ENCODE data around the gene C3orf33. TPM values are rescaled to one million over a fixed set of nuclear protein-coding genes. Genes with fewer than 3 reads are reported as not detected.

The C3orf33 gene
- total and polyA plus RNA-seq, 2 donors (not counting 1 experiment from before 2014, with no cell fraction given) = 0.88 to 1.7 TPM

- ATAC-seq (ENCODE audit: low read depth) = peak; percentile 71
- POLR2A ChIA-PET = no interaction called here
Measured at GRCh38 chr3:155744626-155745324, 61.3 kb downstream of the C3orf33 start, which contains the start of gene PLCH1. Gene PLCH1 (minus strand): TSS chr3:155745071. CDS start chr3:155704224, 40,847 bp downstream.

More at GRCh38 chr3:155744626-155745324, 61.3 kb downstream of the C3orf33 start, which contains the start of gene PLCH1:
- H3K4me3 ChIP-seq (ENCODE audit: control extremely low read depth in 1 of 5, extremely low read depth in 1 of 5, insufficient read depth in 1 of 5, low read depth in 2 of 5, low read length in 4 of 5) = peak within 1 kb of the TSS; percentile 44 to 83 (median 72)
- peak within 1 kb of the TSS in 1 of 2 donors; percentile 32 for H3K27ac ChIP-seq (ENCODE audit: low read length in 2 of 2)
- H3K4me1 Mint-ChIP-seq = peaks cover 23% of the 10 kb centered on the region
- peaks cover 28% of the 10 kb centered on the region for H3K27me3 Mint-ChIP-seq
- no peaks in the 10 kb centered on the region for H3K9me3 Mint-ChIP-seq (ENCODE audit: insufficient read depth)
- peaks cover 9 to 28% of the 10 kb centered on the region in 2 donors for H3K4me1 ChIP-seq (ENCODE audit: control insufficient read depth in 2 of 2, insufficient read depth in 2 of 2, low read length in 2 of 2)
- 2% methylated on average over 32 of the region's 33 CpGs for WGBS (ENCODE audit: insufficient coverage)
- intact Hi-C loops (cut with micrococcal nuclease) = loop anchor here (5.0 kb wide), 1 partner anchor 128 kb away; the partner anchor contains the start of gene GMPS
- no peaks in the 10 kb centered on the region for H3K36me3 ChIP-seq (replicated peaks in 1 of 2; ENCODE audit: control extremely low read depth in 1 of 2, control insufficient read depth in 1 of 2, extremely low read depth in 1 of 2, insufficient read depth in 2 of 2, low read length in 1 of 2)
- H3K4me3 Mint-ChIP-seq = peak within 1 kb of the TSS; percentile 92
- peak; percentile 70 for DNase-seq
- H3K27me3 ChIP-seq (replicated peaks in 1 of 4; ENCODE audit: control extremely low read depth in 1 of 4, control insufficient read depth in 3 of 4, insufficient read depth in 4 of 4, low read length in 3 of 4) = peaks cover 0 to 35% (median 18%) of the 10 kb centered on the region in 4 experiments
- H3K9ac ChIP-seq (ENCODE audit: low read length) = peak within 1 kb of the TSS; percentile 74
- H2AFZ ChIP-seq (ENCODE audit: insufficient read depth, low read depth, low read length, poor library complexity, severe bottlenecking) = peak within 1 kb of the TSS; percentile 71
- H3K79me2 ChIP-seq (ENCODE audit: control insufficient read depth, insufficient read depth, low read length) = no peaks in the 10 kb centered on the region
- H3K4me2 ChIP-seq (replicated peaks; ENCODE audit: low read depth, low read length, poor library complexity, severe bottlenecking) = peak within 1 kb of the TSS; percentile 95
- peak within 1 kb of the TSS; percentile 64 for H3K27ac Mint-ChIP-seq
- no peaks in the 10 kb centered on the region for H4K20me1 ChIP-seq (ENCODE audit: control insufficient read depth, insufficient read depth, low read length, poor library complexity, severe bottlenecking)
- CTCF ChIA-PET = interaction anchor here (1.7 kb wide), 1 partner anchor 61 kb away, joined by 5 read pairs; the partner anchor contains the start of gene C3orf33
- no peaks in the 10 kb centered on the region for H3K9me3 ChIP-seq (ENCODE audit: control extremely low read depth in 1 of 3, control insufficient read depth in 2 of 3, insufficient read depth in 1 of 3, low read length in 2 of 3)
- TF ChIP-seq EZH2 (IDR thresholded peaks at IDR 0.05; ENCODE audit: borderline replicate concordance, insufficient read depth, low read depth, low read length, poor library complexity, severe bottlenecking) (no peak), CTCF (IDR thresholded peaks at IDR 0.05) (no peak)

All from B cell (primary cell).